ENCODE data around the gene FOXP1.

GRCh38 chr3:71011565-71012287 lies 571.8 kb downstream of the FOXP1 start:
- TF ChIP-seq CREB5 (CRISPR knock-in tag; IDR thresholded peaks at IDR 0.05; ENCODE audit: low read depth) (no peak), ESRRG (CRISPR knock-in tag; IDR thresholded peaks at IDR 0.05) (no peak), PATZ1 (CRISPR knock-in tag; IDR thresholded peaks at IDR 0.05; ENCODE audit: borderline replicate concordance) (no peak), TCF4 (CRISPR knock-in tag; IDR thresholded peaks at IDR 0.05; ENCODE audit: borderline replicate concordance) (no peak), POU6F1 (CRISPR knock-in tag; IDR thresholded peaks at IDR 0.05; ENCODE audit: borderline replicate concordance, low read depth) (no peak), RARB (CRISPR knock-in tag; IDR thresholded peaks at IDR 0.05) (no peak), ZNF8 (CRISPR knock-in tag; IDR thresholded peaks at IDR 0.05) (no peak), ARNTL (CRISPR knock-in tag; IDR thresholded peaks at IDR 0.05; ENCODE audit: borderline replicate concordance, low read depth) (no peak), CSRNP3 (CRISPR knock-in tag; IDR thresholded peaks at IDR 0.05) (no peak), PPARA (CRISPR knock-in tag; IDR thresholded peaks at IDR 0.05; ENCODE audit: borderline replicate concordance) (no peak), ZFP30 (CRISPR knock-in tag; IDR thresholded peaks at IDR 0.05) (no peak)

Measured in SK-N-SH treated with all-trans-retinoic acid at 6 μM for 48 hours (cell line).